Type B pancreatic cell (in vitro differentiated cells): ENCODE data around the gene RASSF4. TPM values are rescaled to one million over a fixed set of nuclear protein-coding genes. Genes with fewer than 3 reads are reported as not detected.
A peak's percentile ranks its signal among the peaks of the same experiment; 100 is the strongest.

Experiments used
- DNase-seq: peaks from one replicate; pipeline ENCODE4 v3.0.0; 2021; ENCODE audit warnings: mixed read lengths; ENCODE audit not compliant: unreplicated experiment; ENCODE audit errors: extremely low spot score
- H3K27ac Mint-ChIP-seq: 2 replicates; pipeline ENCODE4 v1.8.0; 2021; ENCODE audit warnings: mild to moderate bottlenecking, mixed read lengths
- H3K27me3 Mint-ChIP-seq: 2 replicates; pipeline ENCODE4 v1.8.0; 2021; ENCODE audit warnings: mixed read lengths
- H3K36me3 Mint-ChIP-seq: 2 replicates; pipeline ENCODE4 v1.8.0; 2021; ENCODE audit warnings: mixed read lengths
- H3K4me1 Mint-ChIP-seq: one replicate; pipeline ENCODE4 v1.8.0; 2021; ENCODE audit warnings: mixed read lengths; ENCODE audit not compliant: unreplicated experiment
- H3K4me3 Mint-ChIP-seq: 2 replicates; pipeline ENCODE4 v1.8.0; 2021; ENCODE audit warnings: mild to moderate bottlenecking, mixed read lengths
- H3K9me3 Mint-ChIP-seq: 2 replicates; pipeline ENCODE4 v1.8.0; 2021; ENCODE audit warnings: mixed read lengths
- total RNA-seq: library from RNA; stranded (reverse); gene quantifications from 2 replicates; pipeline ENCODE4 v1.2.1, GENCODE V29; 2021; ENCODE audit warnings: low replicate concordance
- TF ChIP-seq, protein P1 (sequence below): fragments of 200-600 bp; sonication (generic); conservative IDR thresholded peaks from 2 replicates; pipeline ENCODE4 v1.5.0; 2021; ENCODE audit warnings: antibody characterized with exemption, mild to moderate bottlenecking

Gene RASSF4
- total RNA-seq, 1 donor from 2014 or later, result 27.9 TPM

DNA sequence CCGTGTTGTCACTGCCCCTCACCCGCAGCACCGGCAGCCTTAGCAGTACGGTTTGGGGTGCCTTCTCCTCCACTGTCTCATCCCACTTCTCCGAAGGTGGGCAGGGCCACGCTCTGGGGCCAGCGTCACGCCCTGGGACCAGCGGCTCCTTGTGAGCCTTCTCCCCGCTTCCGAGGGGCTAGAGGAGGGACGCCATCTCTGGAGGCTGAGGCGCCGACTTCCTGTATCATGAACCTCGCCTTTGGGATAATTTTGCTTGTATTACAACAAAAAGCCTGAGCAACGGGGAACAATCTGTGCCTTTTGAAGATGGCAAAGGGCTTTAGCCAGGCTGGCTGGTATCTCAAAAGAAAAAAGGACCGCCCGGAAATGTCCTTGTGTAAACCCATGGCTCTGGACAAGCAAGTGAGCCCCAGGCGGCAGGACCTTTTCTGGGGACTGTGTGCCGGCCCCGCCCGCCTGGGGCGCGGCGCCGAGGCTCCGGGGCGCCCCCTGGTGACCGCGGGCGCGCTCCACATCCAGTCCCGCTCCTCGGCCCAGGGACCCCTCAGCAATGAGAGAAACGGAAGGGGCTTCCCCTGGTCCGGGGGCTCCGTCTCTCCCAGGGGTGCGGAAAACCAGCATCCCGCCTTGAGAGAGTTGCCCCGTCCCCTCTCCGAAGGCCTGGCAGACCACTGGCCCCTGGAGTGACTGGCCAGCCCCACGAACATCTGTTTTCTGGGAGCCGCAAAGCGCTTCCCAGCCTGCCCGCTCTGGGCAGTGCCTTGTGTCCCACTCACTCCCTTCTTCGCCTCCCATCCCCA lies 15.2 kb downstream of the RASSF4 start:
- DNase-seq, result no peak
- TF ChIP-seq, protein P1, sequence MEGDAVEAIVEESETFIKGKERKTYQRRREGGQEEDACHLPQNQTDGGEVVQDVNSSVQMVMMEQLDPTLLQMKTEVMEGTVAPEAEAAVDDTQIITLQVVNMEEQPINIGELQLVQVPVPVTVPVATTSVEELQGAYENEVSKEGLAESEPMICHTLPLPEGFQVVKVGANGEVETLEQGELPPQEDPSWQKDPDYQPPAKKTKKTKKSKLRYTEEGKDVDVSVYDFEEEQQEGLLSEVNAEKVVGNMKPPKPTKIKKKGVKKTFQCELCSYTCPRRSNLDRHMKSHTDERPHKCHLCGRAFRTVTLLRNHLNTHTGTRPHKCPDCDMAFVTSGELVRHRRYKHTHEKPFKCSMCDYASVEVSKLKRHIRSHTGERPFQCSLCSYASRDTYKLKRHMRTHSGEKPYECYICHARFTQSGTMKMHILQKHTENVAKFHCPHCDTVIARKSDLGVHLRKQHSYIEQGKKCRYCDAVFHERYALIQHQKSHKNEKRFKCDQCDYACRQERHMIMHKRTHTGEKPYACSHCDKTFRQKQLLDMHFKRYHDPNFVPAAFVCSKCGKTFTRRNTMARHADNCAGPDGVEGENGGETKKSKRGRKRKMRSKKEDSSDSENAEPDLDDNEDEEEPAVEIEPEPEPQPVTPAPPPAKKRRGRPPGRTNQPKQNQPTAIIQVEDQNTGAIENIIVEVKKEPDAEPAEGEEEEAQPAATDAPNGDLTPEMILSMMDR, result peak; percentile 99
- Mint-ChIP-seq H3K27me3 (no peaks in the 10 kb centered on the region), H3K36me3 (peaks cover 13% of the 10 kb centered on the region), H3K4me1 (peaks cover 27% of the 10 kb centered on the region), H3K27ac (no peak overlapping the region), H3K4me3 (peak overlapping the region; percentile 70), H3K9me3 (no peaks in the 10 kb centered on the region)

DNA sequence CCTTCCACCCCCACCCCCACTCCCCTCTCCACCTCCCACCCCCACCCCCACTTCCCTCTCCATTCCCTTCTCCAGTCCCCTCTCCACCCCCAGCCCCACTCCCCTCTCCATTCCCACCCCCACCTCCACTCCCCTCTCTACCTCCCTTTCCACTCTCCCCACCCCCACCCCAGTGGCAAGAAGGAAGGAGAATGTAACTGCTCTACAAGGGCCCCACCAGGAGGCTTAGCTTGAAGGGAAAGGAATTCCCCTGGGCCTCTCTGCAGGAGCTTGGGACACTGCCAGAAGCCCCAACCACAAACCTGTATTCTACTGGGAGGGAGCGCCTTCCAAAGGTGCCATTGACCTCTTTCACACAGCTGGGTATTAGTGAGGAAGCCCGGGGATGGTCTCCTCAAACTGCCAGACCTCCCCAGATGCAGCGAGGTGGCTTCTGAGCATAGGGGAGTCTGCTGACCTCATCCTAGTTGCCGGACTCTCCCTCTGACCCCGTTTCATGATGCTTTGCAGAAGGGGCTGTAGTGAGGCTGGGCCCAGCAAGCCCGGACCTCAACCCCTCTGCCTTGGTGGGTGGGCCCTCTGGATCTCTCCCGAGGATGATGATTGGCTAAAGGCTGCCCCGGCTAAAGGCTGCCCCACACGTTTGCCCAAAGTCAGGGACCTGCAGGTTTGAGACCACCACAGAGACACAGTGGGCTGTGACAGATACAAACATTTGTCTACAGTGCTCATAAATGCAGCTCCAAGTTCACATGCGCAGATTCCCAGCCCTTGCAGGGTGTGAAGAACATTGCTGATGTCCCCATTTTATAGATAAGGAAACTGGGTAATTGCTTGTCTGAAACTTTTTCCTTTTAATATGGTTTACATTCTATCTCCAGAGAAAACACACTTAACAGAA lies 16.1 kb downstream of the RASSF4 start:
- peak overlapping the region; percentile 71 for H3K27ac Mint-ChIP-seq
- peak overlapping the region; percentile 81 for H3K4me3 Mint-ChIP-seq

GRCh38 chr10:44976352-44977198 lies 17.0 kb downstream of the RASSF4 start:
- Mint-ChIP-seq H3K36me3 (peaks cover 8% of the 10 kb centered on the region), H3K9me3 (no peaks in the 10 kb centered on the region), H3K4me1 (peaks cover 38% of the 10 kb centered on the region), H3K27ac (peak overlapping the region; percentile 71), H3K27me3 (no peaks in the 10 kb centered on the region), H3K4me3 (peak overlapping the region; percentile 81)
- DNase-seq, result no peak
- TF ChIP-seq, protein P1, result no peak

More for the DNA sequence above, 16.1 kb downstream of the RASSF4 start:
- peaks cover 29% of the 10 kb centered on the region for H3K4me1 Mint-ChIP-seq
- peaks cover 10% of the 10 kb centered on the region for H3K36me3 Mint-ChIP-seq
- DNase-seq, result no peak
- no peaks in the 10 kb centered on the region for H3K27me3 Mint-ChIP-seq
- TF ChIP-seq, protein P1, result no peak
- H3K9me3 Mint-ChIP-seq, result no peaks in the 10 kb centered on the region

DNA sequence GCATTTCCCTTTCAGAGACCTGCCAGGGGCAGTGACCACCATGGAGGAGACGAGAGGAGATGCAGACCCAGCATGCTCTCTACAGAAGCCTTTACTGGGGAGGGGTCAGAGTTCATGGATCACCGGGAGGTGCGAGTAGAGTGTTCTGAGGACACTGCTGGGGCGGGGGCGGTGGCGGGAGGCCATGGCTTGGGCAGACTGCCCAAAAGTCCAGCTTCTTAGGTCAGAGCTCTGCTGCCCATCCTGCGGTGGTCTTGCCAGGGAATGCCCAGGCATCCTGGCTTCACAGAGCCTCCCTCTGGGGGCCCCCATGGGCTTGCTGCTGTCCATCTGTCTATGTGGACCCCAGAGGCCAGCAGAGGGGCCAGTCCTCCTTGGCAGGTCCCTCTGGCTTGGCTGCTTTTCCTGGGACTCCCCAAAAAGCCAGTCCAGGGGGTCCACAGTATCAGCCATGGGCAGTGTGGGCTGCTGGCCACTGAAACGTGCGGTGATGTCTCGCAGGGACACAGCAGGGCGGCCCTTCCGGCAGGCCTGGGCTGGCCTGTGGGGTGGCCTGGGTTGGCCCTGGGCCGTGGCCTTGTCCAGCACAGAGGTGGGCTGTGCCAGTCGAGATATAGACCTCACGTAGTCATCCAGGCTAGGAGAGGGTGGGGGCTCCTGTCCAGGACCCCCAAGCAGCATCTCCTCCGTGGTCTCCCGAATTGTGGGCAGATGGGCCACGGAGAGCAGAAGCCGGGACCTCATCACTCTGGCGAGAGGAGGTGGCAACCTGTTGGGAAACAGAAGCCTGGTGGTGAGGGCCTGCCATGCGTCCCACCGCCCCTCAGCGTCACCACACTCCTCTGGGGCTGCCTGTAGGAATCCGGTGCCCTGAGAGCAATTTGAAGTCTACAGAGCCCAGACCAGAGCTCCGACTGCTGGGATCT lies 17.9 kb downstream of the RASSF4 start:
- Mint-ChIP-seq H3K4me3 (peak overlapping the region; percentile 89), H3K27ac (peak overlapping the region; percentile 99), H3K4me1 (peaks cover 41% of the 10 kb centered on the region), H3K36me3 (peaks cover 3% of the 10 kb centered on the region), H3K9me3 (no peaks in the 10 kb centered on the region), H3K27me3 (no peaks in the 10 kb centered on the region)
- no peak for DNase-seq
- TF ChIP-seq, protein P1, result no peak
